Choroid plexus epithelial cell (primary cell): ENCODE data around the gene SH3RF2.
"Not testable (repeated sequence)": the region's sequence is repeated elsewhere in the genome, so short reads cannot be mapped to it uniquely, and the experiment has no call there.

Source experiments
- DNase-seq: peaks from one replicate; pipeline ENCODE4 v3.0.0-alpha.2; 2010; ENCODE audit warnings: low read depth
- H3K4me3 ChIP-seq: 2 replicates; pipeline ENCODE4 v1.5.1; 2011; ENCODE audit warnings: low read depth, mild to moderate bottlenecking, control low read depth, low read length, moderate library complexity
- TF ChIP-seq, protein P1 (sequence below): conservative IDR thresholded peaks from 2 replicates; pipeline ENCODE4 v1.5.1; 2011; ENCODE audit warnings: low read depth, mild to moderate bottlenecking, control low read depth, inconsistent platforms, low read length, moderate library complexity

The SH3RF2 gene

GRCh38 chr5:145936401-145937131, at the start of gene SH3RF2:
Gene SH3RF2, plus strand, starts transcription at chr5:145936578. Its CDS starts 1,351 bp downstream, at chr5:145937929.
- H3K4me3 ChIP-seq, result peak within 1 kb of the TSS; percentile 62
- DNase-seq, result peak; percentile 91
- TF ChIP-seq, protein P1, sequence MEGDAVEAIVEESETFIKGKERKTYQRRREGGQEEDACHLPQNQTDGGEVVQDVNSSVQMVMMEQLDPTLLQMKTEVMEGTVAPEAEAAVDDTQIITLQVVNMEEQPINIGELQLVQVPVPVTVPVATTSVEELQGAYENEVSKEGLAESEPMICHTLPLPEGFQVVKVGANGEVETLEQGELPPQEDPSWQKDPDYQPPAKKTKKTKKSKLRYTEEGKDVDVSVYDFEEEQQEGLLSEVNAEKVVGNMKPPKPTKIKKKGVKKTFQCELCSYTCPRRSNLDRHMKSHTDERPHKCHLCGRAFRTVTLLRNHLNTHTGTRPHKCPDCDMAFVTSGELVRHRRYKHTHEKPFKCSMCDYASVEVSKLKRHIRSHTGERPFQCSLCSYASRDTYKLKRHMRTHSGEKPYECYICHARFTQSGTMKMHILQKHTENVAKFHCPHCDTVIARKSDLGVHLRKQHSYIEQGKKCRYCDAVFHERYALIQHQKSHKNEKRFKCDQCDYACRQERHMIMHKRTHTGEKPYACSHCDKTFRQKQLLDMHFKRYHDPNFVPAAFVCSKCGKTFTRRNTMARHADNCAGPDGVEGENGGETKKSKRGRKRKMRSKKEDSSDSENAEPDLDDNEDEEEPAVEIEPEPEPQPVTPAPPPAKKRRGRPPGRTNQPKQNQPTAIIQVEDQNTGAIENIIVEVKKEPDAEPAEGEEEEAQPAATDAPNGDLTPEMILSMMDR, result no peak

DNA sequence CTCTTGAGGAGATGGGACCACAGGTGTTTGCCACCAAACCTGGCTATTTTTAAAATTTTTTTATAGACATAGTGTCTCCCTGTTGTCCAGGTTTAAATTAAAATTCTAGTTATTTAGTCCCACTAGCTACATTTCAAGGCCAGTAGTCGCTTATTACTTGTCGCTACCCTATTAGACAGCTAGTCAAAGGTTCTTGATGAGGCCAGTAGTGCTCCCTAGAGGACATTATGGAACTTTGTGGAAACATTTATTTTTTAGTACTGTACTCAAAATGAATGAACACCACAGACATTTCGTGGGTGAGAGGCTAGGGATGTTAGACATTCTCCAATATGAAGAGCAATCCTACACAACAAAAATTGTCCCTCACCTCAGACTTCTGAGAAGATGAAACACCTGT, 49.2 kb upstream of the SH3RF2 start:
- H3K4me3 ChIP-seq, result no peak overlapping the region
- DNase-seq, result peak; percentile 45
- TF ChIP-seq, protein P1, result peak; percentile 31

- TF ChIP-seq, protein P1, result peak; percentile 98
- DNase-seq, result peak; percentile 84
- H3K4me3 ChIP-seq, result no peak overlapping the region
These were observed 48.3 kb upstream of the SH3RF2 start for GRCh38 chr5:145887976-145888574.

GRCh38 chr5:145889611-145890010, 46.8 kb upstream of the SH3RF2 start:
- no peak for DNase-seq
- TF ChIP-seq, protein P1, result no peak
- H3K4me3 ChIP-seq, result no peak overlapping the region

DNA sequence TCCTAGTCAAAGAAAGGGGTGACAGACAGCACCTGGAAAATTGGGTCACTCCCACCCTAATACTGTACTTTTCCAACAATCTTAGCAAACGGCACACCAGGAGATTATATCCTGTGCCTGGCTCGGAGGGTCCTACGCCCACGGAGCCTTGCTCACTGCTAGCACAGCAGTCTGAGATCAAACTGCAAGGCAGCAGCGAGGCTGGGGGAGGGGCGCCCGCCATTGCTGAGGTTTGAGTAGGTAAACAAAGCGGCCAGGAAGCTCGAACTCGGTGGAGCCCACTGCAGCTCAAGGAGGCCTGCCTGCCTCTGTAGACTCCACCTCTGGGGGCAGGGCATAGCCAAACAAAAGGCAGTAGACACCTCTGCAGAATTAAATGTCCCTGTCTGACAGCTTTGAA, 45.0 kb upstream of the SH3RF2 start:
- not testable (repeated sequence) for H3K4me3 ChIP-seq, DNase-seq

DNA sequence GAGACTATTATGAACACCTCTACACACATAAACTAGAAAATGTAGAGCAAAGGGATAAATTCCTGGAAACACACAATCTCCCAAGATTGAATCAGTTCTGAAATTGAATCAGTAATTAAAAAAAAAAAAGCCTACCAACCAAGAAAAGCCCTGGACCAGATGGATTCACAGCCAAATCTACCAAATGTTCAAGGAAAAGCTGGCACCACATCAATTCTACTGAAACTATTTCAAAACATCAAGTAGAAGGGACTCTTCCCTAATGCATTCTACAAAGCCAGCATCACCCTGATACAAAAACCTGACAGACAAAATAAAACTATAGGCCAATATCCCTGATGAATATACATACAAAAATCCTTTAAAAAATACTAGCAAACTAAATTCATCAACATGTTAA, 38.2 kb upstream of the SH3RF2 start:
- DNase-seq, result no peak
- no peak overlapping the region for H3K4me3 ChIP-seq
- TF ChIP-seq, protein P1, result no peak

DNA sequence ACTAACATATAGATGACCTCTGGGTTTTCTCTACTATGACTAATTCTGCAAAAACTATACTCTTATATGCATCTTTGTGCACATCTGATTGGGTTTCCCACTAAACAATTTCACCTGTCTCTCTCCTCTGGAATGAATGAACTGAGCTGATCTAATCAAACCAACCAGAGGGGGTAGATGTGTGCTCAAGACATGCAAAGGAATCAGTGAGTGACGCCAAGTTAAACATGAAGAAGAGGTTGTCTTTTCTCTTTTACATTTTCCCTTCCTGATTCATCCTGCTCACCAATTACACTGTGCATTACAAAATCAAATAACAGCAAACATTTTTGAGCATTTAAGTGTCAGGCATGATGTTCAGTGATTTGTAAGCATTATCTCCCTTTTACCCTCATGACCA, 34.0 kb upstream of the SH3RF2 start:
- TF ChIP-seq, protein P1, result no peak
- no peak for DNase-seq
- H3K4me3 ChIP-seq, result no peak overlapping the region
